ENCODE results near the gene GSX1. TPM values are rescaled to one million over a fixed set of nuclear protein-coding genes. Genes with fewer than 3 reads are reported as not detected.

GSX1 gene
- total and polyA plus RNA-seq, 2 of the 4 experiments (the other 2 are of a cell fraction): not detected

DNA sequence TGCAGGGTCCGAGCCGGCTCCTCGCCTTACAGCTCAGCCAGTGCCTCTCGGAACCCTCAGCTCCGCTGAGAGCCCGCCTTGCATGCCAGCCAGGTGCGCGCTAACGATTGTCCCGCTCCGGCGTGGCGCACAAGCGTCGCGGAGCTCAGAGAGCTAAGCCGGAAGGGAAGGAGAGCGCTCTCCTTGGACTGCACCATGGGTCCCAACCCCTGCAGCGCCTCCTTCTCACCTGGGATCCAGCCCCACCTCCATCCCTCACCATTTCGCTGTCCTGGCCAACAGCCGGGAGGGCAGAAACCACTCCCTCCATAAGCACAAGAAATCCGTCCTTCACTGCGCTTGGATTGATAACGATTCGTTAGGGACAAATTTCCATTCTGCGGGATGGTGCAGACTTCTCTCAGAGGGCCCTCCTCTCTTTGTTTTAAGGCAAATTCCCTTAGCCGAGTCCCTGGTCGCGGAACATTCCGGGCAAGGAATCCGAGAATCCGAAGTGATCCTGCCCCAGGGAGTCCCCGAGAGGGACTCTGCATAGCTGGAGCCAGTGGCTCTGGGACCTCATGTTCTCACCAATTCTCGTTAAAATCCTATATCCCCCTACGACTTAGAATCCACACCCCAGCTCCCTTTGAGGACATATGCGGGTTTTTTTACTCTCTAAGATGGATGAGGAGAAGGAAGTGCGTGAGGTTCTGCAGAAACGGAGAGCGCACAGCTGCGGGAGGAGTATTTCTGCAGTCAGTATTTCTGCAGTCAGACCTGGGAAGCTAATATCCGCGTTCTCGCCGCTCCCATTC, 2.8 kb downstream of the GSX1 start:
- peaks cover 7% of the 10 kb centered on the region for H3K9me3 ChIP-seq (ENCODE audit: control insufficient read depth, insufficient read depth, low read length)
- H3K14ac ChIP-seq (replicated peaks; ENCODE audit: low read depth, low read length): no peak overlapping the region
- H3K4me1 ChIP-seq (ENCODE audit: control insufficient read depth, insufficient read depth, low read length): no peaks in the 10 kb centered on the region; the same call in 1 of the 2 replicates
- H4K91ac ChIP-seq (ENCODE audit: insufficient read depth, low read depth, low read length): no peak overlapping the region
- no peaks in the 10 kb centered on the region for H4K20me1 ChIP-seq (ENCODE audit: insufficient read depth, low read length)
- H3K79me1 ChIP-seq (ENCODE audit: low read depth in 1 of 2, low read length in 2 of 2): no peaks in the 10 kb centered on the region
- no peak overlapping the region for H2BK15ac ChIP-seq (ENCODE audit: low read depth, low read length)
- H2BK5ac ChIP-seq (ENCODE audit: low read depth, low read length, poor library complexity, severe bottlenecking): no peak overlapping the region
- no peak overlapping the region for H3K9ac ChIP-seq (ENCODE audit: low read depth, low read length)
- no peak overlapping the region for H3K27ac ChIP-seq (ENCODE audit: insufficient read depth, low read length)
- H3K4me2 ChIP-seq (ENCODE audit: low read depth, low read length): no peak overlapping the region
- H3K23ac ChIP-seq (ENCODE audit: low read depth, low read length): no peak overlapping the region
- POLR2A ChIA-PET (ENCODE audit: unreplicated experiment): no interaction called here
- no peak overlapping the region for H2AK9ac ChIP-seq (replicated peaks; ENCODE audit: low read depth, low read length, poor library complexity)
- H3K18ac ChIP-seq (ENCODE audit: low read depth, low read length): no peak overlapping the region
- H3K4ac ChIP-seq (ENCODE audit: low read depth, low read length): no peak overlapping the region
- no peak overlapping the region for H4K8ac ChIP-seq (ENCODE audit: low read depth in 2 of 2, low read length in 2 of 2)
- H3K27me3 ChIP-seq (ENCODE audit: control insufficient read depth, insufficient read depth, low read length): peaks cover 79% of the 10 kb centered on the region
- 3% methylated on average over 19 of the region's 44 CpGs; no CpG with 5 or more reads in 1 of the 2 experiments for WGBS, 2 experiments (ENCODE audit: extremely low coverage in 2 of 2, insufficient read length in 1 of 2)
- H3K36me3 ChIP-seq (ENCODE audit: control insufficient read depth, insufficient read depth, low read length): no peaks in the 10 kb centered on the region
- H3K56ac ChIP-seq (ENCODE audit: extremely low read depth, insufficient read depth, low read length): no peak overlapping the region
- ATAC-seq (ENCODE audit: low read depth) (no peak), DNase-seq (no peak)
- H2AFZ ChIP-seq (replicated peaks; ENCODE audit: low read length, poor library complexity): no peak overlapping the region
- H3K4me3 ChIP-seq (ENCODE audit: insufficient read depth, low read depth, low read length): no peak overlapping the region
- dilution Hi-C loops (cut with HindIII; ENCODE audit: low sequenced_read_pairs, unreplicated experiment): no loop called here
- no peak overlapping the region for H2BK120ac ChIP-seq (ENCODE audit: low read depth, low read length)
- CTCF ChIA-PET: no interaction called here
- no peak overlapping the region for H2AK5ac ChIP-seq (ENCODE audit: low read depth, low read length)
- in situ Hi-C loops (cut with MboI; ENCODE audit: low sequenced_read_pairs): no loop called here
- H4K5ac ChIP-seq (ENCODE audit: low read depth, low read length): no peak overlapping the region
- H3K9me1 ChIP-seq (ENCODE audit: insufficient read depth, low read length): no peaks in the 10 kb centered on the region
- BruUV-seq (replicated peaks): no TSS peak
- intact Hi-C loops (cut with micrococcal nuclease): loop anchor here (10.0 kb wide), 1 partner anchor 260 kb away; no protein-coding TSS in a partner anchor
- no peak overlapping the region for H2BK20ac ChIP-seq (ENCODE audit: low read depth, low read length)
- TF ChIP-seq CTCF (conservative IDR thresholded peaks at IDR 0.05; ENCODE audit: low read depth, low read length) (no peak), RAD21 (IDR thresholded peaks at IDR 0.05; ENCODE audit: low read length) (no peak), FOS (IDR thresholded peaks at IDR 0.05; ENCODE audit: low read depth, low read length) (no peak), MXI1 (IDR thresholded peaks at IDR 0.05; ENCODE audit: borderline replicate concordance, low read depth, low read length) (no peak), BHLHE40 (IDR thresholded peaks at IDR 0.05; ENCODE audit: low read depth, low read length) (no peak), CEBPB (IDR thresholded peaks at IDR 0.05; ENCODE audit: low read depth, low read length) (no peak), RCOR1 (IDR thresholded peaks at IDR 0.05; ENCODE audit: insufficient replicate concordance, low read length) (no peak), RFX5 (IDR thresholded peaks at IDR 0.05; ENCODE audit: low read depth, low read length) (no peak), MAFK (IDR thresholded peaks at IDR 0.05; ENCODE audit: low read depth, low read length) (no peak), POLR2A (IDR thresholded peaks at IDR 0.05; ENCODE audit: low read depth, low read length) (no peak), MAZ (IDR thresholded peaks at IDR 0.05; ENCODE audit: borderline replicate concordance, low read depth, low read length) (no peak), CHD1 (IDR thresholded peaks at IDR 0.05; ENCODE audit: low read depth, low read length) (no peak), USF2 (IDR thresholded peaks at IDR 0.05; ENCODE audit: low read depth, low read length) (no peak), ELK1 (IDR thresholded peaks at IDR 0.05; ENCODE audit: borderline replicate concordance, low read depth, low read length) (no peak), SMC3 (IDR thresholded peaks at IDR 0.05; ENCODE audit: low read depth, low read length) (no peak)

Measured in IMR-90 (cell line).